AG04449 (cell line): ENCODE measurements around the gene SEC14L6.
"Not testable (repeated sequence)": the region's sequence is repeated elsewhere in the genome, so short reads cannot be mapped to it uniquely, and the experiment has no call there.

Experiments
- CTCF ChIA-PET: fragments of 350-600 bp; formaldehyde crosslinking; extraction: SDS; loops from one replicate; lab custom pipeline; 2021; ENCODE audit warnings: antibody characterized with exemption; lab: Yijun Ruan, JAX
- POLR2A ChIA-PET: fragments of 400-600, 350-600 bp; formaldehyde crosslinking; extraction: SDS; loops from one replicate; lab custom pipeline; 2020; ENCODE audit warnings: antibody characterized with exemption, inconsistent platforms; lab: Yijun Ruan, JAX
- DNase-seq: peaks from one replicate; pipeline ENCODE4 v3.0.0-alpha.2; 2010; ENCODE audit warnings: low read depth, low spot score
- H3K4me3 ChIP-seq: 2 replicates; pipeline ENCODE4 v1.5.1; 2011; ENCODE audit warnings: low read depth, mild to moderate bottlenecking, control low read depth, low read length
- CTCF ChIP-seq: IDR thresholded peaks from one replicate; pipeline ENCODE4 v1.5.1; 2011; ENCODE audit warnings: mild to moderate bottlenecking, moderate library complexity, low read length, control low read depth, inconsistent platforms; ENCODE audit not compliant: insufficient read depth; ENCODE audit errors: missing control alignments

SEC14L6 gene

DNA sequence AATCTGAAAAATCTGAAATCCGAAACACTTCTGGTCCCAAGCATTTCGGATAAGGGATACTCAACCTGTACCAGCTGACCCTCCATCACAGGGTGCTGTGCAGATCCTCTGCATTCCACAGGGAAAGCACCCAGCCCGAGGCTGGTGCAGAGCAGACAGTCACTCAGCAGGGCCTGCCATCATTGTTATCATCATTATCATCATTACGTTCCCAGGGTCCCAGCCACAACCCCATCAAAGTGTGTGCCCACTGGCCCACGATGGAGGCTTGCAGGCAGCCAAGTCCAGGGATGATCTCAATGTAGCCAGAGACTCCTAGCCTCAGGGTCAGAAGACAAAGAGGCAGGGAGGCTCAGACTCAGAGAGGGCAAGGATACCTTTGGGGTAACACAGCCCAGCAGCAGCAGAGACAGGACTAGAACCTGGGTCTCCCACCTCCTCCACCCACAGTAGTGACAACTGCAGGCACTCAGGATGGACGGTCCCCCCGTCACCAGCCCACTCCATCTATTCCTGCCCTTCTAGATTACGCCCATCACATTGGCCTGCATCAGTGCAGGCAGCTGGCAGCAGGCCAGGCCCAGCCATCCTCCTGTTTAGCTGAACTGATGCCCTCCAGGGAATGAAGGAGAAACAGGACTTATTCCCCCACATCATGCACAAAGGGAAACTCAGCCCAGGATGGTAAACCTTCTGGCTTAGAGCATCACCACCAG is 17.7 kb upstream of the SEC14L6 start:
- POLR2A ChIA-PET, result no interaction called here
- CTCF ChIA-PET, result no interaction called here

GRCh38 chr22:30562366-30562765 is 15.8 kb upstream of the SEC14L6 start:
- ChIA-PET POLR2A (interaction anchor here (0.8 kb wide), 1 partner anchor 9 kb away, joined by 3 read pairs; no protein-coding TSS in a partner anchor), CTCF (no interaction called here)
- H3K4me3 ChIP-seq, result no peak overlapping the region
- DNase-seq, result no peak
- TF ChIP-seq CTCF, result no peak

More for the DNA sequence above, 17.7 kb upstream of the SEC14L6 start:
- TF ChIP-seq CTCF, result no peak
- DNase-seq, result no peak
- no peak overlapping the region for H3K4me3 ChIP-seq

GRCh38 chr22:30561402-30562189 is 15.1 kb upstream of the SEC14L6 start:
- no peak overlapping the region for H3K4me3 ChIP-seq
- POLR2A ChIA-PET, result interaction anchor here (0.8 kb wide), 1 partner anchor 10 kb away, joined by 3 read pairs; no protein-coding TSS in a partner anchor
- TF ChIP-seq CTCF, result no peak
- CTCF ChIA-PET, result no interaction called here
- DNase-seq, result no peak

- DNase-seq, CTCF ChIA-PET, POLR2A ChIA-PET: not testable (repeated sequence)
Measured at GRCh38 chr22:30560643-30561202, 14.2 kb upstream of the SEC14L6 start.

DNA sequence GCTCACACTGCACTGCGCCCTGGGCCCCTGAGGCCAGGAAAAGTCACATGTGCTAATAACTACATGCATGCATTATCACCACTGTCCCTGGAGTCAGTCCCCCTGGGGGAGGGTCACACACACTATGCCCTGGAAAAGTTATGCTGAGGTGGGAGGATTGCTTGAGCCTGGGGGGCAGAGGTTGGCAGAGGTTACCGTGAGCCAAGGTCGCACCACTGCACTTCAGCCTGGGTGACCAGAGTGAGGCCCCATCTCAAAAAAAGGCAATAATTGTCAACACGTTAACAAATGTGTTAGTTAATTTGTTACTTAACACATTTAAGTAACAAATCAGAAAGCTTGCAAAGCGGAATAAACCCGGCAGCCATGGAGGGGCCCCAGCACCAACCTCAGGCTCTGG is 13.3 kb upstream of the SEC14L6 start:
- ChIA-PET POLR2A (no interaction called here), CTCF (no interaction called here)
- no peak overlapping the region for H3K4me3 ChIP-seq
- no peak for TF ChIP-seq CTCF
- DNase-seq, result no peak

More at GRCh38 chr22:30560643-30561202, 14.2 kb upstream of the SEC14L6 start:
- H3K4me3 ChIP-seq, result not testable (repeated sequence)

- no peak for TF ChIP-seq CTCF
- CTCF ChIA-PET, result no interaction called here
- POLR2A ChIA-PET, result no interaction called here
- DNase-seq, result no peak
- H3K4me3 ChIP-seq, result no peak overlapping the region
Measured at GRCh38 chr22:30557243-30557642, 10.7 kb upstream of the SEC14L6 start.
